GM23248 (cell line): Measurements from ENCODE around the gene PDCD4.

Experiments
- EZH2 ChIP-seq: fragments of 200-600 bp; sonication (generic); IDR thresholded peaks from 2 replicates; pipeline ENCODE4 v1.6.1; 2018; ENCODE audit warnings: antibody characterized with exemption, mild to moderate bottlenecking; ENCODE audit not compliant: insufficient read depth, poor library complexity, severe bottlenecking
- EZH2phosphoT487 ChIP-seq: fragments of 200-600 bp; sonication (generic); IDR thresholded peaks from 2 replicates; pipeline ENCODE4 v1.6.1; 2018; ENCODE audit warnings: antibody characterized with exemption, moderate library complexity, mild to moderate bottlenecking, low read depth; ENCODE audit not compliant: insufficient read depth

DNA sequence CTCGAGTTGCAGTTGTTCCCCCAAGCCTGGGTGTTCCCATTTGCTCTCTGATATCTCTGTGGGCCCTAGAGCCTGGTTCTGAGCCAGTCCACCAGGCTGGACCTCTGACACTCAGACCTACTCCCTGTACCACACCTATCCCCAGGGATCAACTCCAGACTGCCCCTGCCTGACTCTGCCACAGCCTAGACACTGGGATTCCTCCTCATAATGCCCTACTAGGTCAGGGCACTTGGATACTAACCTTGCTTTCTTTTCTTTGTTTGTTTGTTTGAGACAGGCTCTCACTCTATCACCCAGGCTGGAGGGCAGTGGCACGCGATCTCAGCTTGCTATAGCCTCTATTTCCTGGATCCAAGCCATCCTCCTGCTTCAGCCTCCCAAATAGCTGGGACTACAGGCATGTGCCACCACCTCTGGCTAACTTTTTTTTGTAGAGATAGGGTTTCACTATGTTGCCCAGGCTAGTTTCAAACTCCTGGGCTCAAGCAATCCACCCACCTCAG, 30.8 kb upstream of the PDCD4 start:
- TF ChIP-seq EZH2: no peak
- no peak for TF ChIP-seq EZH2phosphoT487
